OCI-LY1 (cell line): ENCODE measurements around the gene GPR18.
A peak's percentile ranks its signal among the peaks of the same experiment; 100 is the strongest.

Experiments used
- H2AFZ ChIP-seq: fragments of 200-600 bp; sonication (generic), shearing (Covaris generic); 2 replicates; pipeline ENCODE4 v1.6.0; 2014; ENCODE audit warnings: antibody characterized with exemption, mild to moderate bottlenecking, low read length
- H3F3A ChIP-seq: fragments of 200-600 bp; sonication (generic), shearing (Covaris generic); 2 replicates; pipeline ENCODE4 v1.6.0; 2014; ENCODE audit warnings: mild to moderate bottlenecking, antibody characterized with exemption, low read length, moderate library complexity; ENCODE audit not compliant: insufficient read depth
- H3K27ac ChIP-seq: fragments of 200-600 bp; sonication (generic); 2 replicates; pipeline ENCODE4 v1.5.1; 2014; ENCODE audit warnings: low read length, mixed run types, mild to moderate bottlenecking, low read depth; ENCODE audit not compliant: poor library complexity, severe bottlenecking
- H3K27me3 ChIP-seq: fragments of 200-600 bp; sonication (generic); 2 replicates; pipeline ENCODE4 v1.6.0; 2014; ENCODE audit warnings: antibody characterized with exemption, mild to moderate bottlenecking, low read length, moderate library complexity; ENCODE audit not compliant: insufficient read depth
- H3K36me3 ChIP-seq: fragments of 200-600 bp; sonication (generic); 2 replicates; pipeline ENCODE4 v1.6.1; 2014; ENCODE audit warnings: mild to moderate bottlenecking, antibody characterized with exemption, low read length, moderate library complexity, mixed read lengths; ENCODE audit not compliant: insufficient read depth
- H3K4me1 ChIP-seq: fragments of 200-600 bp; sonication (generic); 2 replicates; pipeline ENCODE4 v1.5.1; 2014; ENCODE audit warnings: mild to moderate bottlenecking, low read length, moderate library complexity; ENCODE audit not compliant: insufficient read depth, severe bottlenecking
- H3K4me2 ChIP-seq: fragments of 200-600 bp; sonication (generic), shearing (Covaris generic); 2 replicates; pipeline ENCODE4 v1.6.1; 2014; ENCODE audit warnings: low read length
- H3K4me3 ChIP-seq: fragments of 200-600 bp; sonication (generic); 2 replicates; pipeline ENCODE4 v1.5.1; 2014; ENCODE audit warnings: low read length, low read depth, mild to moderate bottlenecking, mixed read lengths; ENCODE audit not compliant: poor library complexity, severe bottlenecking
- H3K79me2 ChIP-seq: fragments of 200-600 bp; shearing (Covaris generic); 2 replicates; pipeline ENCODE4 v1.6.1; 2016; ENCODE audit warnings: mixed run types, low read length, mixed read lengths; ENCODE audit not compliant: insufficient read depth
- H3K9ac ChIP-seq: fragments of 200-600 bp; sonication (generic), shearing (Covaris generic); 2 replicates; pipeline ENCODE4 v1.6.1; 2014; ENCODE audit warnings: mild to moderate bottlenecking, low read length, mixed read lengths
- H3K9me2 ChIP-seq: fragments of 200-600 bp; sonication (generic), shearing (Covaris generic); 2 replicates; pipeline ENCODE4 v1.6.1; 2014; ENCODE audit warnings: low read depth, mild to moderate bottlenecking, low read length, mixed read lengths
- H3K9me3 ChIP-seq: fragments of 200-600 bp; shearing (Covaris generic); 2 replicates; pipeline ENCODE4 v1.6.1; 2014; ENCODE audit warnings: low read length, mixed read lengths
- H4K20me1 ChIP-seq: fragments of 200-600 bp; sonication (generic), shearing (Covaris generic); 2 replicates; pipeline ENCODE4 v1.6.0; 2016; ENCODE audit warnings: mild to moderate bottlenecking, low read length; ENCODE audit not compliant: insufficient read depth
- EZH2 ChIP-seq: fragments of 200-600 bp; sonication (generic), shearing (Covaris generic); IDR thresholded peaks from 2 replicates; pipeline ENCODE4 v1.8.0; 2017; ENCODE audit warnings: borderline replicate concordance, mixed run types, mild to moderate bottlenecking, antibody characterized with exemption, low read length, moderate library complexity, mixed read lengths
- TF ChIP-seq, protein P1 (sequence below): fragments of 200-600 bp; sonication (generic), shearing (Covaris generic); IDR thresholded peaks from 2 replicates; pipeline ENCODE4 v1.5.1; 2017; ENCODE audit warnings: mild to moderate bottlenecking, antibody characterized with exemption, low read length, moderate library complexity, mixed read lengths

The GPR18 gene

DNA sequence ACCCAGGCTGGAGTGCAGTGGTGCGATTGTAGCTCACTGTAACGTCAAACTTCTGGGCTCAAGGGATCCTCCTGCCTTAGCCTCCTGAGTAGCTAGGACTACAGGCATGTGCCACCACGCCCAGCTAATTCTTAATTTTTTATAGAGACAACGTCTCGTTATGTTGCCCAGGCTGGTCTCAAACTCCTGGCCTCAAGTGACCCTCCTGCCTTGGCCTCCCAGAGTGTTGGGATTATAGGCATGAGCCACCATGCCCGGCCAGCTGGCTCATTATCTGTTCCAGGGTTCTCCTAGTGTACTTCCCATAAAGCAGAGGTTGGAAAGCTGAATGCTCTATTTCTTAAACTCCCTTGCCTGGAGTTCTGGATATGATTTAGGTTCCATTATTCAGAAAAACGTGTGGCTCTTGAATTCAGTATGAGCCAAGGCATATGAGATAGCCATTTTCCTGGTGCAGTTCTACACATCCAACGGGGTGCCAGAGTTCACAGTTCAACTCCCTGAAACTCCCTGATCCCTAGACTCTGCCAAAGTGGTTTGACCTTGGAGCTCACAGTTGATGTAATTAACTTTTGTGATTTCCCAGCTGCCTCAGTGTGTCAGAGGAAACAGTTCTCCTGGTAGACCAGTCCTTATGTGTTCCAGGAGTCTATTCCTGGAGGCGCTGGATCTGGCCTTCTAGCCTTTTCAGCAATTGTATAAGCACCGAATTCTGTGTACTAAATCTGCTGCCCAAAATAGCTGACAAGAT, 27.4 kb upstream of the GPR18 start:
- no peaks in the 10 kb centered on the region for H3K79me2 ChIP-seq
- H3K36me3 ChIP-seq: no peaks in the 10 kb centered on the region
- no peaks in the 10 kb centered on the region for H4K20me1 ChIP-seq

DNA sequence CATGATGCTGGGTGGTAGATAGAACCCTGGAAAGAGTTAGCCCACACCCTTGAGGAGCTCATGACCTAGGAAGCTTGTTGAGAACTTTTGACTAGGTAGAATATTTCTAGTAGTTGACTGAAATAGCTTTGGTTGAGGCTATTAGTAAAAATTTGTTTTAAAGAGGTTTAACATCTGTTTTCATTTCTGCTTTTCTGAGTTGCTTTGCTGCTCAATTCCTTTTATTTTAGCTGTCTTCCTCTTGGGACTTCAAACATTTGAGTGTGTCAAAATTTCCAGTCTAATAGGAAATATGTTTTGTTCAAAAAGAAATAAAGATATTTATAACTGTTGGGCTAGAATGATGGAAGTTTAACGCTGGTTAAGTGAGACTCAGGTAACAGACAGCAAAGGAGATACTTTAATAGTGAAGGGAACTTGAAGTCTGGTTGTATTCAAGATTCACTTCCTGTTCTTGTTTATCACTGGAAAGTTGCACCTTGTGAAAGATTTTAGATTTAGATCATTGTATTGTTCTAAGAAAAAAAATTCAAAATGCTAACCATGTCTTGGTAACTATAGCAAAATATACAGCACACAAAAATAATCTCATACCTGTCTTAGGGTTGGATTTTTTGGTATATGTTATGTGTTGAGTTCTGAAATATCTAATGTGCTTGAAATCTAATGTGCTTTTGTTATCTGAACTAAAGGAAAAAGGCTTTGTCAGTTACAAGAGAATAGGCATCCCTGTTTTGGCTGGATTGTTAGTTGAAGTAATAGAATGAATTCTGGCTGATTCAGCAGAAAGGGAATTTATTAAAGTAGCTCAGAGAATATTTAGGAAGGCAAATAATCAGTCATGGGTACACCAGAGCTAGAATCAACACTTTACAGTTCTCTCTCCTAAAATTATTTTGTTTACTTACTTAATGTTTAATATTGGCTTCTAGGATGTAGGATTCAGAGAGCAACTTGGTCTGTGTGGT, 24.4 kb upstream of the GPR18 start:
- Histone ChIP-seq H3K79me2 (no peaks in the 10 kb centered on the region), H3K4me2 (peak overlapping the region; percentile 27), H3K9me2 (no peaks in the 10 kb centered on the region), H3F3A (no peaks in the 10 kb centered on the region), H3K27ac (peak overlapping the region; percentile 19), H3K4me3 (no peak overlapping the region), H3K9me3 (no peaks in the 10 kb centered on the region), H4K20me1 (no peaks in the 10 kb centered on the region), H3K27me3 (no peaks in the 10 kb centered on the region), H2AFZ (no peak overlapping the region), H3K36me3 (peaks cover 9% of the 10 kb centered on the region), H3K4me1 (peaks cover 23% of the 10 kb centered on the region), H3K9ac (no peak overlapping the region)
- TF ChIP-seq, protein P1, sequence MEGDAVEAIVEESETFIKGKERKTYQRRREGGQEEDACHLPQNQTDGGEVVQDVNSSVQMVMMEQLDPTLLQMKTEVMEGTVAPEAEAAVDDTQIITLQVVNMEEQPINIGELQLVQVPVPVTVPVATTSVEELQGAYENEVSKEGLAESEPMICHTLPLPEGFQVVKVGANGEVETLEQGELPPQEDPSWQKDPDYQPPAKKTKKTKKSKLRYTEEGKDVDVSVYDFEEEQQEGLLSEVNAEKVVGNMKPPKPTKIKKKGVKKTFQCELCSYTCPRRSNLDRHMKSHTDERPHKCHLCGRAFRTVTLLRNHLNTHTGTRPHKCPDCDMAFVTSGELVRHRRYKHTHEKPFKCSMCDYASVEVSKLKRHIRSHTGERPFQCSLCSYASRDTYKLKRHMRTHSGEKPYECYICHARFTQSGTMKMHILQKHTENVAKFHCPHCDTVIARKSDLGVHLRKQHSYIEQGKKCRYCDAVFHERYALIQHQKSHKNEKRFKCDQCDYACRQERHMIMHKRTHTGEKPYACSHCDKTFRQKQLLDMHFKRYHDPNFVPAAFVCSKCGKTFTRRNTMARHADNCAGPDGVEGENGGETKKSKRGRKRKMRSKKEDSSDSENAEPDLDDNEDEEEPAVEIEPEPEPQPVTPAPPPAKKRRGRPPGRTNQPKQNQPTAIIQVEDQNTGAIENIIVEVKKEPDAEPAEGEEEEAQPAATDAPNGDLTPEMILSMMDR: no peak
- TF ChIP-seq EZH2: no peak

More for the DNA sequence above, 27.4 kb upstream of the GPR18 start:
- Histone ChIP-seq H3K4me1 (peaks cover 31% of the 10 kb centered on the region), H3K9ac (no peak overlapping the region), H3K9me3 (no peaks in the 10 kb centered on the region), H3K4me3 (no peak overlapping the region), H3F3A (no peaks in the 10 kb centered on the region), H3K9me2 (no peaks in the 10 kb centered on the region), H3K4me2 (no peak overlapping the region), H3K27ac (no peak overlapping the region), H2AFZ (no peak overlapping the region), H3K27me3 (no peaks in the 10 kb centered on the region)
- TF ChIP-seq, protein P1: no peak
- no peak for TF ChIP-seq EZH2

DNA sequence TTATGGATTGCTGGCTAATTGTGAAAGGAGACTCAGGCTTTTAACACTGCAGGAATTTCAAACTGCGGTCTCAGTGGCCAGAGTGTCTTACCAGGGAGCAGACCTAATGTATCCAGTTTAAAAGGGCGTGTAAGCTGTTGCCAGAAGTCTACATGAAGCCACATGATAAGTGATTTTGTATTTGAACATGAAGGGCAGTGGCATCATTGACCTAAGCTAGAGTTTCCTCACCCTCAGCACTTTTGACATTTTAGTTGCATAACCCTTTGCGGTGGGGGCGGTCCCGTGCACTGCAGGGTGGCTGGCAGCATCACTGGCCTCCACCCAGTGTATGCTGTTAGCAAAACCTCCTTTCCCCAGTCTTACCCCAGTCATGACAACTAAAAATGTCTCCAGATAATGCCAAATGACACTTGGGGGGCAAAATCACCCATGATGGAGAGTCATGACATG, 23.7 kb upstream of the GPR18 start:
- no peaks in the 10 kb centered on the region for H3K79me2 ChIP-seq
- no peak overlapping the region for H3K4me3 ChIP-seq
- no peaks in the 10 kb centered on the region for H4K20me1 ChIP-seq
- H2AFZ ChIP-seq: no peak overlapping the region
- no peaks in the 10 kb centered on the region for H3K9me3 ChIP-seq
- H3K4me1 ChIP-seq: peaks cover 22% of the 10 kb centered on the region
- H3K9me2 ChIP-seq: no peaks in the 10 kb centered on the region
- peak overlapping the region; percentile 19 for H3K27ac ChIP-seq
- TF ChIP-seq, protein P1: no peak
- no peak for TF ChIP-seq EZH2
- no peak overlapping the region for H3K9ac ChIP-seq
- H3K27me3 ChIP-seq: no peaks in the 10 kb centered on the region
- H3F3A ChIP-seq: no peaks in the 10 kb centered on the region
- H3K4me2 ChIP-seq: peak overlapping the region; percentile 27
- peaks cover 9% of the 10 kb centered on the region for H3K36me3 ChIP-seq
